Mesenchymal stem cell (in vitro differentiated cells and primary cell): ENCODE data around the gene PRM2.

Experiments used
- DNase-seq: peaks from one replicate; pipeline ENCODE4 v3.0.0-alpha.2; 2013
- H2AFZ ChIP-seq: one replicate; pipeline ENCODE4 v1.6.1; 2013; ENCODE audit warnings: low read depth, mild to moderate bottlenecking, control low read depth, inconsistent platforms, low read length, moderate library complexity
- H2AK5ac ChIP-seq: 2 replicates; pipeline ENCODE4 v1.6.1; 2013; ENCODE audit warnings: low read length, moderate library complexity, mild to moderate bottlenecking, inconsistent platforms; ENCODE audit not compliant: severe bottlenecking
- H2BK120ac ChIP-seq: one replicate; pipeline ENCODE4 v1.6.1; 2013; ENCODE audit warnings: low read depth, mild to moderate bottlenecking, inconsistent platforms, low read length, moderate library complexity
- H2BK12ac ChIP-seq, 2 experiments: one replicate each; pipeline ENCODE4 v1.6.1; 2013; ENCODE audit warnings: inconsistent platforms in 2 of 2, low read length in 2 of 2, mild to moderate bottlenecking in 2 of 2, moderate library complexity in 2 of 2, control low read depth in 1 of 2
- H2BK15ac ChIP-seq: one replicate; pipeline ENCODE4 v1.6.1; 2013; ENCODE audit warnings: mild to moderate bottlenecking, low read depth, inconsistent platforms; ENCODE audit not compliant: poor library complexity, severe bottlenecking
- H2BK5ac ChIP-seq: 2 replicates; pipeline ENCODE4 v1.6.1; 2013; ENCODE audit warnings: low read depth, mild to moderate bottlenecking, low read length, control low read depth, inconsistent platforms; ENCODE audit not compliant: poor library complexity, severe bottlenecking
- H3K14ac ChIP-seq, 2 experiments: one replicate each; pipeline ENCODE4 v1.6.1; 2013; ENCODE audit warnings: inconsistent platforms in 2 of 2, low read length in 2 of 2, control low read depth in 1 of 2, mild to moderate bottlenecking in 1 of 2, moderate library complexity in 1 of 2
- H3K18ac ChIP-seq, 2 experiments: one replicate each; pipeline ENCODE4 v1.6.1; 2013; ENCODE audit warnings: inconsistent platforms in 2 of 2, low read length in 2 of 2, control low read depth in 1 of 2, low read depth in 1 of 2, mild to moderate bottlenecking in 1 of 2
- H3K23ac ChIP-seq, 2 experiments: one replicate each; pipeline ENCODE4 v1.6.1; 2013; ENCODE audit warnings: inconsistent platforms in 2 of 2, low read length in 2 of 2, mild to moderate bottlenecking in 2 of 2, moderate library complexity in 2 of 2, control low read depth in 1 of 2
- H3K27ac ChIP-seq: 2 replicates; pipeline ENCODE4 v1.5.1; 2013; ENCODE audit warnings: mild to moderate bottlenecking, moderate library complexity, low read length, control low read depth, inconsistent platforms; ENCODE audit not compliant: poor library complexity, severe bottlenecking
- H3K27me3 ChIP-seq, 2 experiments: 2 replicates each; pipeline versions ENCODE4 v1.6.1 to v1.7.0; 2013; ENCODE audit warnings: low read length in 2 of 2, mild to moderate bottlenecking in 2 of 2, moderate library complexity in 2 of 2, control low read depth in 1 of 2, inconsistent platforms in 1 of 2; ENCODE audit not compliant: control insufficient read depth in 1 of 2, insufficient read depth in 1 of 2
- H3K36me3 ChIP-seq, 2 experiments: 2 replicates each; pipeline versions ENCODE4 v1.6.1 to v1.7.0; 2013; ENCODE audit warnings: low read length in 2 of 2, control low read depth in 1 of 2, inconsistent platforms in 1 of 2, low read depth in 1 of 2, mild to moderate bottlenecking in 1 of 2; ENCODE audit not compliant: insufficient read depth in 2 of 2, control insufficient read depth in 1 of 2
- H3K4ac ChIP-seq, 2 experiments: one replicate each; pipeline ENCODE4 v1.6.1; 2013; ENCODE audit warnings: inconsistent platforms in 2 of 2, low read length in 2 of 2, mild to moderate bottlenecking in 2 of 2, moderate library complexity in 2 of 2, control low read depth in 1 of 2, low read depth in 1 of 2
- H3K4me1 ChIP-seq: 2 replicates; pipeline ENCODE4 v1.6.1; 2013; ENCODE audit warnings: low read depth, low read length, control low read depth; ENCODE audit not compliant: control insufficient read depth, insufficient read depth
- H3K4me2 ChIP-seq: 2 replicates; pipeline ENCODE4 v1.6.1; 2013; ENCODE audit warnings: low read length, mild to moderate bottlenecking, inconsistent platforms; ENCODE audit not compliant: poor library complexity, severe bottlenecking
- H3K4me3 ChIP-seq, 2 experiments: 2 replicates each; pipeline versions ENCODE4 v1.5.1 to v1.7.0; 2013; ENCODE audit warnings: low read length in 2 of 2, mild to moderate bottlenecking in 2 of 2, control low read depth in 1 of 2, low read depth in 1 of 2; ENCODE audit not compliant: insufficient read depth in 1 of 2
- H3K79me1 ChIP-seq: replicated peaks from 2 replicates; pipeline ENCODE4 v1.6.1; 2013; ENCODE audit warnings: mild to moderate bottlenecking, control low read depth, low read length, inconsistent platforms; ENCODE audit not compliant: poor library complexity, severe bottlenecking
- H3K9ac ChIP-seq: 2 replicates; pipeline ENCODE4 v1.7.0; 2013; ENCODE audit warnings: mild to moderate bottlenecking, low read length, moderate library complexity
- H3K9me3 ChIP-seq: 2 replicates; pipeline ENCODE4 v1.7.0; 2013; ENCODE audit warnings: mild to moderate bottlenecking, low read length; ENCODE audit not compliant: control insufficient read depth
- H4K8ac ChIP-seq: one replicate; pipeline ENCODE4 v1.6.1; 2013; ENCODE audit warnings: inconsistent platforms, mild to moderate bottlenecking, low read length, moderate library complexity
- H4K91ac ChIP-seq: one replicate; pipeline ENCODE4 v1.6.1; 2013; ENCODE audit warnings: mild to moderate bottlenecking, low read length, inconsistent platforms
- WGBS: methylation state at CpG from one replicate; pipeline ENCODE4 v1.1.7; 2013; ENCODE audit warnings: mixed read lengths; 5-methylcytosine and 5-hydroxymethylcytosine counted together

The PRM2 gene

DNA sequence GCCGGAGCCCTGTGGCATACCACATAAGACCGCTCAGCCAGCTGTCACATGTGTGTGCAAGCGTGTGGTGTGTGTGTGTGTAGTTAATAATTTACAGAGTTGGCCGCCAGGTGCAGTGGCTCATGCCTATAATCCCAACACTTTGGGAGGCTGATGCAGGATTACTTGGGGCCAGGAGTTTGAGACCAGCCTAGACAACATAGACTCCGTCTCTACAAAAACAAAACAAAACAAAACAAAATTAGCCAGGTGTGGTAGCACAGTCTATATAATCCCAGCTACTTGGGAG, 40.6 kb downstream of the PRM2 start:
- Histone ChIP-seq H3K27ac (no peak overlapping the region), H2AFZ (no peak overlapping the region), H2BK12ac (no peak overlapping the region), H3K9ac (no peak overlapping the region), H3K4ac (no peak overlapping the region), H2BK15ac (no peak overlapping the region), H2BK120ac (no peak overlapping the region), H3K9me3 (no peaks in the 10 kb centered on the region), H2AK5ac (no peak overlapping the region), H3K79me1 (no peaks in the 10 kb centered on the region), H3K23ac (no peak overlapping the region), H2BK5ac (no peak overlapping the region), H3K4me1 (peaks cover 2% of the 10 kb centered on the region), H4K91ac (no peak overlapping the region), H3K36me3 (no peaks in the 10 kb centered on the region), H3K18ac (no peak overlapping the region), H3K14ac (no peak overlapping the region), H4K8ac (no peak overlapping the region), H3K4me2 (no peak overlapping the region), H3K4me3 (no peak overlapping the region), H3K27me3 (no peaks in the 10 kb centered on the region)
- 91% methylated on average over 3 of the region's 5 CpGs for WGBS
- no peak for DNase-seq

DNA sequence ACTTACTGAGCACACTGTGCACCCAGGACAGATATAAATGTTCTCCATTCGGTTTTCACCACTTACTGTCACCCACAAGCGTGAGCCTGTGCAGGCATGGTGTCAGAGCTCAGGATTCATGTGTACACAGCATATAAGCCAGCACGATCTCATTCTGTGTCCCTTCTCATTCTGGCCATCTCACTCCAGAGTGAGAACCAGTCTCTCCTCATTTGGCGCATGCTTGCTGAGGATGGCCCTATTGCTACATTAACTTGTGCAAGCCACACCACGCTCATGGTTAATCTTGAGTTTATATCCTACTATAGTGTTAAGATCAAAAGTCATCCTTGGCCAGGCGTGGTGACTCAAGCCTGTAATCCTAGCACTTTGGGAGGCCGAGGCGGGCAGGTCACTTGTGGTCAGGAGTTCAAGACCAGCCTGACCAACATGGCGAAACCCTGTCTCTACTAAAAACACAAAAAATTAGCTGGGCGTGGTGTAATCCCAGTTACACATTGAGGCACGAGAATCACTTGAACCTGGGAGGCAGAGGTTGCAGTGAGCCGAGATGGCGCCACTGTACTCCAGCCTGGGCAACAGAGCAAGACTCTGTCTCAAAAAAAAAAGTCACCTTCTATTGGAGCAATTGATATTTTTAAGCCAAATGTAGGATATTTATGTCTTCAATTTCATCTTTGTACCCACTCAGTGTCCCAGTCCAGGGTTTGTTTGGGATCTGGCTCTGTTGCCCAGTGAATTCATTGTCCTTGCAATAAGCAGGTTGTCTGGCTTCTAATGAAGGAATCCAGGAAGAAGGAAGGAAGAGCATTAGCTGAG, 41.2 kb downstream of the PRM2 start:
- 78% methylated on average over 11 of the region's 13 CpGs for WGBS

DNA sequence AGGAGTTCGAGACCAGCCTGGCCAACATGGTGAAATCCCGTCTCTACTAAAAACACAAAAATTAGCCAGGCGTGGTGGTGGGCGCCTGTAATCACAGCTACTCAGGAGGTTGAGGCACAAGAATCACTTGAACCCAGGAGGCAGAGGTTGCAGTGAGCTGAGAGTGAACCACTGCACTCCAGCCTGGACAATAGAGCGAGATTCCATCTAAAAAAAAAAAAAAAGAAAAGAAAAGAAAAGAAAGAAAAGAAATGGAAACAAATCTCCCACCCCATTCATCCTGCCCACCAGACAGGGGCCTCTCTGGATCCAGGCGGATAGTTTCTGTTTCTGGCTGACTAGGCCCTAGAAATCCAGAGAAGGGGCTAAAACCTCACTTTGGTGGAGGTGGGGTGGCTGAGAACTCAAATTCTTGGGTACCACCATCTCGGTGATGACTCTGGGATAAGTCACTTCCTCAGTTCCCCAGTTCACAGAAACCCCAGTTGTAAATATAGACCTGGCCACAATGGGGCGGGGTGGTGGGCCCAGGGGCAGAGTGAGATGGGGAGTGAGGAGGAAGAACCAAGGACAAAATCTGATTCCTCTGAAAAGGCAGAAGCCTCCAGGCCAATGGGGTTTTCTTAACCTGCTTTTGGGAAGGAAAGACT, 42.4 kb downstream of the PRM2 start:
- no peak overlapping the region for H2BK5ac ChIP-seq
- no peak overlapping the region for H2BK15ac ChIP-seq
- no peak overlapping the region for H3K4me3 ChIP-seq
- H2AFZ ChIP-seq, result no peak overlapping the region
- no peak overlapping the region for H3K4me2 ChIP-seq
- H3K18ac ChIP-seq, result no peak overlapping the region
- H3K27ac ChIP-seq, result no peak overlapping the region
- no peak overlapping the region for H2AK5ac ChIP-seq
- no peaks in the 10 kb centered on the region for H3K79me1 ChIP-seq
- H3K14ac ChIP-seq, result no peak overlapping the region
- 88% methylated on average over 6 of the region's 8 CpGs for WGBS
- H3K27me3 ChIP-seq, result no peaks in the 10 kb centered on the region
- no peak for DNase-seq
- no peaks in the 10 kb centered on the region for H3K9me3 ChIP-seq
- no peak overlapping the region for H3K4ac ChIP-seq
- H2BK120ac ChIP-seq, result no peak overlapping the region
- H3K9ac ChIP-seq, result no peak overlapping the region
- no peaks in the 10 kb centered on the region for H3K36me3 ChIP-seq
- no peak overlapping the region for H2BK12ac ChIP-seq
- H4K8ac ChIP-seq, result no peak overlapping the region
- H3K23ac ChIP-seq, result no peak overlapping the region
- H3K4me1 ChIP-seq, result peaks cover 2% of the 10 kb centered on the region
- no peak overlapping the region for H4K91ac ChIP-seq

More for the DNA sequence above, 41.2 kb downstream of the PRM2 start:
- H3K9ac ChIP-seq, result no peak overlapping the region
- no peak overlapping the region for H2BK12ac ChIP-seq
- H3K36me3 ChIP-seq, result no peaks in the 10 kb centered on the region
- H2AFZ ChIP-seq, result no peak overlapping the region
- H4K91ac ChIP-seq, result no peak overlapping the region
- no peak overlapping the region for H3K18ac ChIP-seq
- H3K4me1 ChIP-seq, result peaks cover 2% of the 10 kb centered on the region
- no peak overlapping the region for H3K14ac ChIP-seq
- H2BK15ac ChIP-seq, result no peak overlapping the region
- H3K4me3 ChIP-seq, result no peak overlapping the region
- H3K79me1 ChIP-seq, result no peaks in the 10 kb centered on the region
- no peaks in the 10 kb centered on the region for H3K27me3 ChIP-seq
- no peak overlapping the region for H2BK5ac ChIP-seq
- H3K4me2 ChIP-seq, result no peak overlapping the region
- no peak overlapping the region for H3K27ac ChIP-seq
- DNase-seq, result peak; percentile 66
- no peak overlapping the region for H3K23ac ChIP-seq
- no peak overlapping the region for H4K8ac ChIP-seq
- H2AK5ac ChIP-seq, result no peak overlapping the region
- no peak overlapping the region for H3K4ac ChIP-seq
- no peak overlapping the region for H2BK120ac ChIP-seq
- no peaks in the 10 kb centered on the region for H3K9me3 ChIP-seq

DNA sequence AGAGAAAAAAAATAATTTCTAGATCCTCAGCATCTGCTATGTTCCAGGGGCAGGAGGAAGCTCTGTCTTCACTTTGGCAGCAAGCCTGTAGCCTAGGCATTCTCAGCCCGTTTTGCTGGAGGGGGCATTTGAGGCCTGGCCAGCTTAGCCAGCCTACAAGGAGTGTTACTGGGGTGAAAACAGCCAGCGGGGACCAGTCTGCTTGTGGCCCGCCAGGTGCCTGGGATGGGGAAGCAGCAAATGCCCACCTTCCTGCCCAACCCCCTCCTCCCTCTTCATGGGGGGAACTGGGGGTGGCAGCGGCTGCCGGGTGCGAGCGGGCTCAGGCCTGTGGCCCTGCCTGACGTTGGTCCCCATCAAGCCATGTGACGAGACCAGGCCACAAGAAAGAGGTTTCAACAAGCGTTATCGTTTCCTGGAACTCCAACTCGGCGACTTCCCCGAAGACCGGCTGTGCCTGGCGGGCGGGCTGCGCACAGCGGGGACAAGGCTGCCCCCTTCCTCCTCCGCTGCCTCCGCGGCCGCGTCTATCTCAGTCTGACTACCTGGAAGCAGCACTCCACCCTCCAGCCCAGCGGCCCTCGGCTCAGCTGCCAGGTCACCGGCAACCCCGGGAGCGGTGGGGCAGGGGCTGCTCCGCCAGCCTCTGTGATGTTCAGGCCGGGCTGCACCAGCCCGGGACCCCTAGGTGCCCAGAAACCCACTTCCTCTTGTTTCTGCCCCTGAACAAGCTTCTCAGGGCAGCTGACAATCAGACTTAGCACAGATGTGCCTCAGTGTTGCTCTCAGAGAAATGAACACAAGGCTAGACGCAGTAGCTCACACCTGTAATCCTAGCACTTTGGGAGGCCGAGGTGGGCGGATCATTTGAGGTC, 43.2 kb downstream of the PRM2 start:
- Histone ChIP-seq H3K4ac (peak overlapping the region; percentile 13 to 35), H3K18ac (peak overlapping the region; percentile 55 to 82), H2BK120ac (no peak overlapping the region), H3K4me1 (peaks cover 2% of the 10 kb centered on the region), H3K14ac (peak overlapping the region in 1 of 2 experiments; percentile 62), H2BK15ac (peak overlapping the region; percentile 34), H3K4me2 (no peak overlapping the region), H3K79me1 (no peaks in the 10 kb centered on the region), H2BK12ac (peak overlapping the region in 1 of 2 experiments; percentile 80), H4K91ac (peak overlapping the region; percentile 66), H3K27ac (no peak overlapping the region), H3K9me3 (no peaks in the 10 kb centered on the region), H3K27me3 (no peaks in the 10 kb centered on the region), H3K9ac (no peak overlapping the region), H3K23ac (no peak overlapping the region), H2AFZ (no peak overlapping the region), H2BK5ac (no peak overlapping the region), H3K4me3 (no peak overlapping the region), H4K8ac (peak overlapping the region; percentile 70), H2AK5ac (no peak overlapping the region), H3K36me3 (no peaks in the 10 kb centered on the region)
- no peak for DNase-seq
- WGBS, result 52% methylated on average over 33 of the region's 35 CpGs
